Pancreas (tissue), 10 donors: ENCODE measurements around the gene NF1. TPM values are rescaled to one million over a fixed set of nuclear protein-coding genes. Genes with fewer than 3 reads are reported as not detected.

Experiments
- ATAC-seq, 4 donors: fragments of 200-7000 bp; cut with Tn5 transposase; one replicate each; pipeline versions ENCODE4 v1.8.0 to v1.9.1; 2020; ENCODE audit warnings: mild to moderate bottlenecking in 4 of 4, moderate library complexity in 4 of 4
- DNase-seq, 6 donors: peaks; one replicate each; pipeline ENCODE4 v3.0.0-alpha.2; 2020
- FAIRE-seq: peaks from 2 replicates; lab custom pipeline; 2012; peaks lifted over from hg19 to GRCh38; lab: Jason Lieb, UNC
- H3K27ac ChIP-seq, 4 donors: fragments of 200-600 bp; sonication (generic); 1 replicate in 3 of 4; 2 replicates in 1 of 4; pipeline versions ENCODE4 v1.5.0 to v1.8.0; 2020
- H3K27me3 ChIP-seq, 4 donors: fragments of 200-600 bp; one replicate each; pipeline ENCODE4 v1.8.0; 2021
- H3K36me3 ChIP-seq, 3 donors: fragments of 200-600 bp; sonication (generic) in 1 of 3; one replicate each; pipeline versions ENCODE4 v1.5.0 to v1.8.0; 2020 to 2021
- H3K4me1 ChIP-seq, 3 donors: fragments of 200-600 bp; one replicate each; pipeline ENCODE4 v1.8.0; 2021
- H3K4me3 ChIP-seq, 4 donors: fragments of 200-600 bp; sonication (generic) in 2 of 4; one replicate each; pipeline versions ENCODE4 v1.5.0 to v1.8.0; 2020 to 2021
- H3K9me3 ChIP-seq, 4 donors: fragments of 200-600 bp; one replicate each; pipeline ENCODE4 v1.8.0; 2021
- CTCF ChIP-seq, 4 donors: fragments of 200-600 bp; sonication (generic) in 3 of 4; IDR thresholded peaks; one replicate each; pipeline versions ENCODE4 v1.5.0 to v1.8.0; 2021; ENCODE audit warnings: antibody characterized with exemption in 4 of 4
- WGBS, 2 donors: extraction: QIAGEN DNeasy Blood & Tissue Kit; methylation state at CpG; one replicate each; pipeline ENCODE4 v1.1.7; 2013; 5-methylcytosine and 5-hydroxymethylcytosine counted together
- intact Hi-C, 3 donors: fragments of 100-400 bp; cut with DNase I; formaldehyde crosslinking; loops; one replicate each; pipeline versions ENCODE4 v1.11.1 to v1.14.2; 2022
- polyA plus RNA-seq, 2 donors: library from polyadenylated mRNA; stranded (reverse); fragments of 200-250 nt; gene quantifications; one replicate each; pipeline ENCODE4 v1.2.3, GENCODE V29; 2013
- total RNA-seq, 6 donors: library from RNA; stranded (reverse); fragmentation: NEBNext Ultra II Directional in 4 of 6; extraction: Animal tissue kit (Norgen Biotek cat#: 25700) in 4 of 6; gene quantifications; one replicate each; pipeline versions ENCODE4 v1.2.1 to v1.2.4, GENCODE V29; 2021 to 2023
- donor health status: healthy with polysubstance abuse.
- donor health status: DM: no; HTN: no; CAD: no; lungs with moderate emphysema.
- donor health status: DM: no; HTN: no; CAD: no.
- donor health status: control.
- donor health status: control.
- donor health status: Bipolar disorder and iron deficiency.
- donor health status: DM: yes; HTN: yes; CAD: no.
- donor health status: DM: no; HTN: no; CAD: no.
- donor health status: DM: no; HTN: no; CAD: no.
- donor health status: DM: yes; HTN: yes; CAD: no.

The NF1 gene
- total and polyA plus RNA-seq, 8 donors, result 6.6 to 38.4 (median 27.8) TPM

DNA sequence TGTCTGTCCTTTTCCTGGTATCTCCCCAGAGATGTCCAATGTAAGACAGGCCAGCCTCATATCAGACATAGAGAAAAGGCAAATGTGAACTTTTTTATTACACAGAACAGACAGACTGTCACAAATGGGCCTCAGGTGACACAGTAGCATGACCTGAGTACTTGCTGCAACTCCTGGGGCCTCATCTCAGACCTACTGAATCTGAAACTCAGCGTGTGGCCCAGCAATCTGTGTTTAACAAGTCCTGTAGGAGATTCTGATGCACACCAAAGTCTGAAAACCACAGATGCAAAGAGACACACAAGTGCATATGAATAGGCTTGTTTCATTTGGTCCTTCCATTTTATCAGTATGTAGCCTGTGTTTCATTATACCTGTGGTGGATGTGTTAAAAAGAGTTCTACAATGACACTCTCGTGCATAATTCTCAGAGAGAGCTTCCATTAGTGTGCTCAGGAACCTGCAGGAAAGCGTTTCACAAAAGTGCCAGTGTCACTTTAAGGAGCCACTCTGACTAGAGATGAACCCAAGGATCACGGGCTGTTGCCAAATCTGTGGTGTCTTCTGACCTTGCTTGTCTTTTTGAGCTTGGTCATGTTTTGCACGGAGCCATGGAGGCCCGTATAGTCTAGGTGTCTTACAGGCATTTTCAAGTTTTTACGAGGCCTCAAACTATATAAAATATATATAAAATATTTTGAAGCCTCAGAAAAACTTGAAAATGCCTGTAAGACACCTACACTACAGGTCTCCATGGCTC is 33.8 kb upstream of the NF1 start:
- H3K9me3 ChIP-seq, result no peaks in the 10 kb centered on the region
- 81 to 85% methylated on average over 7 of the region's 7 CpGs for WGBS, 2 donors
- ATAC-seq (no peak), FAIRE-seq (no peak), DNase-seq (no peak)
- no peak for TF ChIP-seq CTCF (IDR thresholded peaks at IDR 0.05)
- H3K27me3 ChIP-seq, result no peaks in the 10 kb centered on the region
- H3K36me3 ChIP-seq, result no peaks in the 10 kb centered on the region
- intact Hi-C loops, result no loop called here
- H3K27ac ChIP-seq, result no peak overlapping the region
- no peaks in the 10 kb centered on the region for H3K4me1 ChIP-seq
- H3K4me3 ChIP-seq, result no peak overlapping the region

GRCh38 chr17:31061678-31062077 is 33.1 kb upstream of the NF1 start:
- Histone ChIP-seq H3K9me3 (no peaks in the 10 kb centered on the region), H3K27ac (no peak overlapping the region), H3K36me3 (no peaks in the 10 kb centered on the region), H3K27me3 (no peaks in the 10 kb centered on the region), H3K4me1 (no peaks in the 10 kb centered on the region), H3K4me3 (no peak overlapping the region)
- intact Hi-C loops, result no loop called here
- ATAC-seq (no peak), FAIRE-seq (no peak), DNase-seq (no peak)
- TF ChIP-seq CTCF (IDR thresholded peaks at IDR 0.05), result no peak
- WGBS, 2 donors, result 76 to 77% methylated on average over 3 of the region's 3 CpGs

- Histone ChIP-seq H3K36me3 (no peaks in the 10 kb centered on the region), H3K27me3 (no peaks in the 10 kb centered on the region), H3K9me3 (no peaks in the 10 kb centered on the region), H3K4me3 (no peak overlapping the region), H3K4me1 (no peaks in the 10 kb centered on the region), H3K27ac (no peak overlapping the region)
- DNase-seq, result no peak
- 92 to 97% methylated on average over 3 of the region's 3 CpGs for WGBS, 2 donors
- no peak for FAIRE-seq
- ATAC-seq, result no peak
- TF ChIP-seq CTCF (IDR thresholded peaks at IDR 0.05), result no peak
- intact Hi-C loops, result no loop called here
Observed at GRCh38 chr17:31062346-31062745, 32.4 kb upstream of the NF1 start.

DNA sequence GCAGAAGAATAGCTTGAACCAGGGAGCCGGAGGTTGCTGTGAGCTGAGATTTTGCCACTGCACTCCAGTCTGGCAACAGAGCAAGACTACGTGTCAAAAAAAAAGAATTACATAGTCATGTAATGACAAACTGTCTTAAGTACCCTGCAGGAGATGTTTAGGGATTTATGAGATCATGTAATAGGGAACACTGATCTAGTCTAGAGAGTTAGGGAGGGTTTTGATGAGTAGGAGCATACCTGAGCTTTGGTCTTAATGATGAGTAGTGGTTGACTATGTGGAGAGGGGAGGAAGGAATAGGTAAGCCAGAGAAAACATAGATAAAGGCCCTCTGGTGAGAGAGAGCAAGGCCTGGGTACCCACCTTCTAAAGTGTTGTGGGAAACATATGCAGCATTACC is 30.1 kb upstream of the NF1 start:
- H3K27ac ChIP-seq, result no peak overlapping the region
- intact Hi-C loops, result no loop called here
- no peak for TF ChIP-seq CTCF (IDR thresholded peaks at IDR 0.05)
- H3K4me1 ChIP-seq, result peaks cover 0 to 7% (median 0%) of the 10 kb centered on the region in 3 donors
- H3K9me3 ChIP-seq, result no peaks in the 10 kb centered on the region
- DNase-seq, result no peak
- ATAC-seq, result no peak
- 77 to 83% methylated on average over 2 of the region's 2 CpGs for WGBS, 2 donors
- no peaks in the 10 kb centered on the region for H3K27me3 ChIP-seq
- no peaks in the 10 kb centered on the region for H3K36me3 ChIP-seq
- FAIRE-seq, result no peak
- no peak overlapping the region for H3K4me3 ChIP-seq

DNA sequence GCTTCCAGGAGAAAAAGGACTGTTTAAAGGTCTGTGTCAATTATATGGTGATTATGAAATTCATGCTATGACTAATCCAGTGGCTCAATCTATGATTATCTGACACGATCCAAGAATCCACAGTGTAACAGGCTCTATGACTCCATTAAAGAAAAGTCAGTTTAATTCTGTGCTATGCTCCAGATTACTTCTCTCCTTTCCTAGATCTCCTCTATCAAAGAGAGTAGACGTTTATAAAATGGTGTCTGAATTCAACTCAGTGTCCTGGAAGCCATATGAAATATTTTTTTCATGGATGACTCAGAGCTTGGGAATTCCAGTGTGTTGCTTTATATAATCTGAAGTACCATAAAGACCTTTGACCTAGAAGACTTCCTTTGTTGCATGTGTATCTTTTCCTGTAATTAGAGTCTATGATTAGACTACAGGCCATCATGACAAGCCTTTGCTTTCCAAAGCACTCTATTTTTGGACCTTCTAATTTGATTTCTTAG is 27.0 kb upstream of the NF1 start:
- intact Hi-C loops, result no loop called here
- TF ChIP-seq CTCF (IDR thresholded peaks at IDR 0.05), result no peak
- no peaks in the 10 kb centered on the region for H3K27me3 ChIP-seq
- H3K27ac ChIP-seq, result no peak overlapping the region
- peaks cover 0 to 7% (median 0%) of the 10 kb centered on the region in 3 donors for H3K4me1 ChIP-seq
- ATAC-seq, result peak in 3 of 4 donors; percentile 31 to 78 (median 68)
- DNase-seq, result no peak
- WGBS, 2 donors, result 51 to 60% methylated on average over 2 of the region's 2 CpGs
- no peaks in the 10 kb centered on the region for H3K36me3 ChIP-seq
- no peaks in the 10 kb centered on the region for H3K9me3 ChIP-seq
- FAIRE-seq, result peak; percentile 57
- H3K4me3 ChIP-seq, result no peak overlapping the region
